B cell (primary cell): ENCODE data around the gene FAM53B.

Experiments used
- CTCF ChIP-seq: fragments of 200-600 bp; IDR thresholded peaks from one replicate; pipeline ENCODE4 v1.8.0; 2022; ENCODE audit warnings: antibody characterized with exemption, mild to moderate bottlenecking
- EZH2 ChIP-seq: IDR thresholded peaks from 2 replicates; pipeline ENCODE4 v1.6.1; 2012; ENCODE audit warnings: borderline replicate concordance, low read depth, mild to moderate bottlenecking, moderate library complexity, low read length; ENCODE audit not compliant: insufficient read depth, poor library complexity, severe bottlenecking

- TF ChIP-seq CTCF (no peak), EZH2 (no peak)
These were observed 116.1 kb downstream of the FAM53B start for GRCh38 chr10:124627866-124628675.
